Heart left ventricle (tissue), 16 donors: ENCODE measurements around the gene DHODH. TPM values are rescaled to one million over a fixed set of nuclear protein-coding genes. Genes with fewer than 3 reads are reported as not detected.

Experiments used
- ATAC-seq, 4 donors: fragments of 200-7000 bp; cut with Tn5 transposase; one replicate each; pipeline ENCODE4 v1.9.1; 2020 to 2022; ENCODE audit warnings: moderate library complexity in 4 of 4, mild to moderate bottlenecking in 3 of 4, moderate number of reproducible peaks in 1 of 4
- DNase-seq, 5 donors: peaks; one replicate each; pipeline ENCODE4 v3.0.0-alpha.2; 2020
- H3K27ac ChIP-seq, 12 donors: fragments of 200-600 bp; sonication (generic) in 4 of 12; one replicate each; pipeline versions ENCODE4 v1.5.0 to v1.8.0; 2016 to 2022; ENCODE audit warnings: mild to moderate bottlenecking in 2 of 12
- H3K27me3 ChIP-seq, 9 donors: fragments of 200-600 bp; sonication (generic) in 2 of 9; one replicate each; pipeline versions ENCODE4 v1.5.1 to v1.8.0; 2016 to 2022; ENCODE audit warnings: mild to moderate bottlenecking in 3 of 9
- H3K36me3 ChIP-seq, 9 donors: fragments of 200-600 bp; sonication (generic) in 2 of 9; one replicate each; pipeline versions ENCODE4 v1.5.0 to v1.8.0; 2018 to 2022; ENCODE audit warnings: mild to moderate bottlenecking in 2 of 9
- H3K4me1 ChIP-seq, 12 donors: fragments of 200-600 bp; sonication (generic) in 4 of 12; one replicate each; pipeline versions ENCODE4 v1.5.0 to v1.8.0; 2016 to 2022; ENCODE audit warnings: mild to moderate bottlenecking in 3 of 12
- H3K4me3 ChIP-seq, 12 donors: fragments of 200-600 bp; sonication (generic) in 4 of 12; one replicate each; pipeline versions ENCODE4 v1.5.0 to v1.8.0; 2017 to 2022; ENCODE audit warnings: mild to moderate bottlenecking in 9 of 12, moderate library complexity in 4 of 12
- H3K9me3 ChIP-seq, 12 donors: fragments of 200-600 bp; sonication (generic) in 4 of 12; one replicate each; pipeline versions ENCODE4 v1.5.0 to v1.8.0; 2016 to 2022; ENCODE audit warnings: mild to moderate bottlenecking in 1 of 12
- CTCF ChIP-seq, 12 donors: fragments of 200-600 bp; sonication (generic) in 4 of 12; IDR thresholded peaks; one replicate each; pipeline versions ENCODE4 v1.5.0 to v1.8.0; 2018 to 2022; ENCODE audit warnings: antibody characterized with exemption in 12 of 12, mild to moderate bottlenecking in 5 of 12
- POLR2A ChIP-seq, 2 donors: fragments of 450-650 bp; IDR thresholded peaks; one replicate each; pipeline ENCODE4 v1.6.1; 2017; ENCODE audit warnings: antibody characterized with exemption in 2 of 2, mild to moderate bottlenecking in 2 of 2, moderate library complexity in 2 of 2
- WGBS, 4 donors: extraction: QIAGEN DNeasy Blood & Tissue Kit in 2 of 4; methylation state at CpG; one replicate each; pipeline versions ENCODE4 v1.1.5 to v1.1.7; 2013 to 2018; 5-methylcytosine and 5-hydroxymethylcytosine counted together
- intact Hi-C, 10 donors: fragments of 100-400 bp; cut with DNase I; formaldehyde crosslinking; loops; one replicate each; pipeline versions ENCODE4 v1.11.1 to v1.14.2; 2022
- polyA plus RNA-seq, 2 donors: library from polyadenylated mRNA; stranded (reverse); fragments of 200-250 nt; gene quantifications; one replicate each; pipeline ENCODE4 v1.2.3, GENCODE V29; 2013
- total RNA-seq, 9 donors: library from RNA; depleted of rRNA in 2 of 9; stranded (reverse); fragments of >200 nt in 2 of 9; fragmentation: NEBNext Ultra II Directional in 3 of 9; extraction: Animal tissue kit (Norgen Biotek cat#: 25700) in 3 of 9; gene quantifications; one replicate each; pipeline versions ENCODE4 v1.1.0 to v1.2.4, GENCODE V29; 2016 to 2023
- donor health status: ischemic (EF 13 %, LVEDD 7.1; RV severe dilation, severe dysfunction).
- donor health status: healthy with polysubstance abuse.
- donor health status: DM: no; HTN: yes; CAD: no.
- donor health status: DM: no; HTN: no; CAD: no.
- donor health status: ischemic (EF 25% LVEDD 6.9; RV normal size, moderate dysfunction).
- donor health status: ischemic (EF 25% LVEDD 5.7; RV mildly dilated, moderate dysfunction).
- donor health status: healthy.
- donor health status: DM: yes; HTN: yes; CAD: no.
- donor health status: ischemic (EF 35%, LVEDD 5.7; RV mildly dilated, moderate dysfunction).
- donor health status: nonischemic (EF 11% LVEDD 7.7; RV severe dilation, severe dysfunction).
- donor health status: DM: yes; HTN: yes; CAD: no.
- donor health status: PGD.
- donor health status: ischemic (EF 29% LVEDD 5.4; RV normal size, mild dysfunction).
- donor health status: nonischemic (EF 23%, LVEDD 6.1; RV moderate dilation, normal function).

Gene DHODH
- total and polyA plus RNA-seq, 11 donors: 5.2 to 9.8 (median 7.5) TPM

GRCh38 chr16:72025404-72026114, 17.0 kb downstream of the DHODH start:
- Histone ChIP-seq H3K4me3 (no peak overlapping the region), H3K36me3 (peaks cover 0 to 72% (median 50%) of the 10 kb centered on the region in 9 donors), H3K27me3 (no peaks in the 10 kb centered on the region), H3K27ac (no peak overlapping the region), H3K9me3 (no peaks in the 10 kb centered on the region), H3K4me1 (no peaks in the 10 kb centered on the region)
- 81 to 86% (median 84%) methylated on average over 14 to 19 of the region's 19 CpGs for WGBS, 4 donors
- ATAC-seq (no peak), DNase-seq (no peak)
- TF ChIP-seq POLR2A (IDR thresholded peaks at IDR 0.05) (no peak), CTCF (IDR thresholded peaks at IDR 0.05) (no peak)
- intact Hi-C loops: no loop called here

GRCh38 chr16:72027669-72028378, 19.3 kb downstream of the DHODH start:
- peaks cover 0 to 49% (median 37%) of the 10 kb centered on the region in 9 donors for H3K36me3 ChIP-seq

GRCh38 chr16:72029567-72030271, 21.2 kb downstream of the DHODH start:
- peaks cover 0 to 33% (median 20%) of the 10 kb centered on the region in 9 donors for H3K36me3 ChIP-seq
- no peak for TF ChIP-seq POLR2A (IDR thresholded peaks at IDR 0.05)
- TF ChIP-seq CTCF (IDR thresholded peaks at IDR 0.05): no peak
- no peak overlapping the region for H3K27ac ChIP-seq
- H3K4me3 ChIP-seq: no peak overlapping the region
- H3K9me3 ChIP-seq: no peaks in the 10 kb centered on the region
- intact Hi-C loops: no loop called here
- ATAC-seq: no peak
- H3K27me3 ChIP-seq: no peaks in the 10 kb centered on the region
- H3K4me1 ChIP-seq: no peaks in the 10 kb centered on the region
- no peak for DNase-seq
- WGBS, 4 donors: 92 to 96% (median 93%) methylated on average over 7 of the region's 7 CpGs

More at GRCh38 chr16:72027669-72028378, 19.3 kb downstream of the DHODH start:
- intact Hi-C loops: no loop called here
- H3K4me1 ChIP-seq: no peaks in the 10 kb centered on the region
- H3K27me3 ChIP-seq: no peaks in the 10 kb centered on the region
- no peak for DNase-seq
- no peak overlapping the region for H3K27ac ChIP-seq
- 93 to 95% (median 94%) methylated on average over 6 of the region's 6 CpGs for WGBS, 4 donors
- no peak for TF ChIP-seq CTCF (IDR thresholded peaks at IDR 0.05)
- TF ChIP-seq POLR2A (IDR thresholded peaks at IDR 0.05): no peak
- no peak for ATAC-seq
- no peak overlapping the region for H3K4me3 ChIP-seq
- H3K9me3 ChIP-seq: no peaks in the 10 kb centered on the region

- no peak for TF ChIP-seq CTCF (IDR thresholded peaks at IDR 0.05)
- TF ChIP-seq POLR2A (IDR thresholded peaks at IDR 0.05): no peak
- DNase-seq (no peak), ATAC-seq (no peak)
- no peak overlapping the region for H3K27ac ChIP-seq
- no peak overlapping the region for H3K4me3 ChIP-seq
- peaks cover 0 to 15% (median under 1%) of the 10 kb centered on the region in 9 donors for H3K36me3 ChIP-seq
- intact Hi-C loops: no loop called here
- H3K27me3 ChIP-seq: no peaks in the 10 kb centered on the region
- 69 to 75% (median 72%) methylated on average over 4 of the region's 4 CpGs for WGBS, 4 donors
- H3K4me1 ChIP-seq: no peaks in the 10 kb centered on the region
- no peaks in the 10 kb centered on the region for H3K9me3 ChIP-seq
These were observed 24.9 kb downstream of the DHODH start for GRCh38 chr16:72033437-72033836.
